ENCODE data around the gene PCNA. TPM values are rescaled to one million over a fixed set of nuclear protein-coding genes. Genes with fewer than 3 reads are reported as not detected.
"Not testable (repeated sequence)": the region's sequence is repeated elsewhere in the genome, so short reads cannot be mapped to it uniquely, and the experiment has no call there.

PCNA gene
- total RNA-seq, 4 donors from 2014 or later = 18.3 to 56.7 (median 38.2) TPM

- H3K27ac ChIP-seq = no peak overlapping the region
- H3K4me1 ChIP-seq = peaks cover 0 to 15% (median 12%) of the 10 kb centered on the region in 4 donors
- DNase-seq = no peak
- no peaks in the 10 kb centered on the region for H3K9me3 ChIP-seq
- 86 to 92% methylated on average over 1 to 5 of the region's 5 CpGs for WGBS, 2 donors (ENCODE audit: low coverage in 1 of 2)
- H3K36me3 ChIP-seq = peaks cover 0 to 24% (median 11%) of the 10 kb centered on the region in 4 donors
- intact Hi-C loops (cut with DNase I; ENCODE audit: low total_unique reads) = no loop called here
- TF ChIP-seq EP300 (IDR thresholded peaks at IDR 0.05; ENCODE audit: low read depth) (no peak), CTCF (IDR thresholded peaks at IDR 0.05) (no peak), POLR2AphosphoS5 (IDR thresholded peaks at IDR 0.05) (no peak), POLR2A (IDR thresholded peaks at IDR 0.05) (no peak)
- no peak overlapping the region for H3K4me3 ChIP-seq
- H3K27me3 ChIP-seq = no peaks in the 10 kb centered on the region
- in situ Hi-C loops (cut with MboI; ENCODE audit: low pct_ligation_motif_present in 1 of 4, low pct_unique_long_range_greater_than_20kb in 1 of 4, low sequenced_read_pairs in 3 of 4) = no loop called here
Measured at GRCh38 chr20:5109276-5109675, 10.5 kb downstream of the PCNA start.

GRCh38 chr20:5104479-5104878 is 15.3 kb downstream of the PCNA start:
- in situ Hi-C loops (cut with MboI; ENCODE audit: low pct_ligation_motif_present in 1 of 4, low pct_unique_long_range_greater_than_20kb in 1 of 4, low sequenced_read_pairs in 3 of 4) = no loop called here
- H3K36me3 ChIP-seq = peaks cover 0 to 36% (median 10%) of the 10 kb centered on the region in 4 donors
- intact Hi-C loops (cut with DNase I; ENCODE audit: low total_unique reads) = no loop called here
- DNase-seq = no peak
- H3K4me1 ChIP-seq = no peaks in the 10 kb centered on the region
- 90 to 92% methylated on average over 2 of the region's 2 CpGs for WGBS, 2 donors (ENCODE audit: low coverage in 1 of 2)
- TF ChIP-seq EP300 (IDR thresholded peaks at IDR 0.05; ENCODE audit: low read depth) = no peak
- TF ChIP-seq CTCF (IDR thresholded peaks at IDR 0.05) = no peak
- no peak for TF ChIP-seq POLR2AphosphoS5 (IDR thresholded peaks at IDR 0.05)
- TF ChIP-seq POLR2A (IDR thresholded peaks at IDR 0.05) = no peak
- H3K27me3 ChIP-seq = no peaks in the 10 kb centered on the region
- no peaks in the 10 kb centered on the region for H3K9me3 ChIP-seq
- no peak overlapping the region for H3K4me3 ChIP-seq
- no peak overlapping the region for H3K27ac ChIP-seq

DNA sequence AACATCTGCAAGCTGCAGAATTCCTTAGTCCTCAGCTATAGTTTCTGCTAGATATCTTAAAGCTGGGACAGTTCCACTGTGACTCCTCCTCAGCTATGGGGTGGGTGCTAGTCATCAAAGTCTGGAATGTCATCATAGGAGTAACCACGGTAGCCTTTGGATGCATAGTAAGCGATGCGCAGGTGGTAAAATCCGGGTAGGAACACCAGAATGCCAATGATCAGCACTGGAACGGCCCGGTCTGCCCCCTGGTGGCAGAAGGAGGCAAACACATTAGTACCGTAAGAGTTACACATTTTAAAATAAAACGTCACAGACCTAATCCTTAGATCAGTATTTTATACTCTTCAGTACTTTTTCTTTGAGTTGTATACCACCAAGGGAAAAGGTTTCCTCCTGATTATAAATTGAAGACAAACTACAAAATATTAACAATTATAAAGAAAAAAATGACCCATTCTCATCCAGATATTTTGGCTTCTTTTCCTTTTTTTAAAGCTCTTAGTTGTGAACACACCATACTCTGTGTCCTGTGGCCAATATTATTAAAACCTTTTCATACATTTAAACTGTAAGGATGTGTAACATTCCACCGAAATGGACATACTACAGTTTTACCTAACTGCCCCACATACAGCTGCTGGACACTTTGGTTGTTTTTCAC is 18.9 kb downstream of the PCNA start:
- Histone ChIP-seq H3K27me3 (no peaks in the 10 kb centered on the region), H3K9me3 (no peaks in the 10 kb centered on the region), H3K4me1 (no peaks in the 10 kb centered on the region), H3K36me3 (peaks cover 0 to 23% (median 10%) of the 10 kb centered on the region in 4 donors), H3K4me3 (no peak overlapping the region), H3K27ac (no peak overlapping the region)
- DNase-seq = peak; percentile 81
- intact Hi-C loops (cut with DNase I; ENCODE audit: low total_unique reads) (no loop called here), in situ Hi-C loops (cut with MboI; ENCODE audit: low pct_ligation_motif_present in 1 of 4, low pct_unique_long_range_greater_than_20kb in 1 of 4, low sequenced_read_pairs in 3 of 4) (no loop called here)
- TF ChIP-seq CTCF (IDR thresholded peaks at IDR 0.05) = peak; percentile 85 to 93 (median 90)
- no peak for TF ChIP-seq POLR2AphosphoS5 (IDR thresholded peaks at IDR 0.05)
- WGBS, 2 donors (ENCODE audit: low coverage in 1 of 2) = 8 to 9% methylated on average over 8 to 9 of the region's 9 CpGs

DNA sequence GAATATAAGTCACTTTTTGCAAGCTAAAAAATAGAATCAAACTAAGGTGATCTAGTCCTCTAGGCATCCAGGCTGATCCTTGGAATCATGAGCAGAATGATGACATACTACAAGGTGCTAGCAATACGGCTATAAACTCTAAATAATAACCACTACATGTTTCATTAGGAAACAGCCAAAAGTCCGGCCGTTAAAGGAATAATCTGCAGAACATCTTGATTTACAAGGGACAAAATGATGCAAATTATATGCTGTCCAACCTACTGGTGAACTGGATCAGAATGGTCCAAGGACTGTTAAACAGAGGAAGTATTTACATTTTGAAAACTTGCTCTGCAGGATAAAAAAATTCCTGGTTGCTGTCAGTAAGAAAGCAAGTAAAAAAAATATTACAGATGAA is 19.8 kb downstream of the PCNA start:
- H3K27me3 ChIP-seq; intact Hi-C loops (cut with DNase I; ENCODE audit: low total_unique reads); DNase-seq; H3K9me3 ChIP-seq; H3K27ac ChIP-seq; H3K4me1 ChIP-seq; H3K4me3 ChIP-seq: not testable (repeated sequence)
- 94 to 100% methylated on average over 3 of the region's 3 CpGs for WGBS, 2 donors (ENCODE audit: low coverage in 1 of 2)
- in situ Hi-C loops (cut with MboI; ENCODE audit: low pct_ligation_motif_present in 1 of 4, low pct_unique_long_range_greater_than_20kb in 1 of 4, low sequenced_read_pairs in 3 of 4) = loop anchor here in 1 of 4 donors (10.0 to 25.0 kb wide), 2 partner anchors 345 to 488 kb away; no protein-coding TSS in a partner anchor
- peaks cover 0 to 14% (median 6%) of the 10 kb centered on the region in 4 donors for H3K36me3 ChIP-seq

GRCh38 chr20:5099009-5099408 is 20.7 kb downstream of the PCNA start:
- DNase-seq; intact Hi-C loops (cut with DNase I; ENCODE audit: low total_unique reads); H3K4me1 ChIP-seq; H3K27me3 ChIP-seq; H3K9me3 ChIP-seq; H3K27ac ChIP-seq; H3K4me3 ChIP-seq: not testable (repeated sequence)
- WGBS, 2 donors (ENCODE audit: low coverage in 1 of 2) = 75 to 89% methylated on average over 1 of the region's 1 CpG
- in situ Hi-C loops (cut with MboI; ENCODE audit: low pct_ligation_motif_present in 1 of 4, low pct_unique_long_range_greater_than_20kb in 1 of 4, low sequenced_read_pairs in 3 of 4) = loop anchor here in 1 of 4 donors (10.0 to 25.0 kb wide), 2 partner anchors 344 to 487 kb away; no protein-coding TSS in a partner anchor
- peaks cover 0 to 14% (median 2%) of the 10 kb centered on the region in 4 donors for H3K36me3 ChIP-seq

All from transverse colon (tissue), 4 donors.